Esophagus muscularis mucosa (tissue), 4 donors: ENCODE data around the gene TMEM50A.
"Not testable (repeated sequence)": the region's sequence is repeated elsewhere in the genome, so short reads cannot be mapped to it uniquely, and the experiment has no call there.

Experiments used
- EP300 ChIP-seq: sonication (generic); formaldehyde crosslinking; IDR thresholded peaks from one replicate; pipeline ENCODE4 v1.6.1; 2017; ENCODE audit warnings: antibody characterized with exemption
- POLR2A ChIP-seq: fragments of 450-650 bp; IDR thresholded peaks from one replicate; pipeline ENCODE4 v1.6.1; 2017; ENCODE audit warnings: antibody characterized with exemption, moderate library complexity, mild to moderate bottlenecking, low read depth
- POLR2AphosphoS5 ChIP-seq, 2 donors: sonication (generic); formaldehyde crosslinking; IDR thresholded peaks; one replicate each; pipeline ENCODE4 v1.6.1; 2017; ENCODE audit warnings: antibody characterized with exemption in 2 of 2
- TF ChIP-seq, protein P1 (sequence below), 3 experiments: fragments of 200-600 bp in 2 of 3; fragments of 450-650 bp in 1 of 3; sonication (generic) in 2 of 3; IDR thresholded peaks; one replicate each; pipeline ENCODE4 v1.5.1; 2017 to 2019; ENCODE audit warnings: antibody characterized with exemption in 3 of 3, mild to moderate bottlenecking in 2 of 3, moderate library complexity in 1 of 3

DNA sequence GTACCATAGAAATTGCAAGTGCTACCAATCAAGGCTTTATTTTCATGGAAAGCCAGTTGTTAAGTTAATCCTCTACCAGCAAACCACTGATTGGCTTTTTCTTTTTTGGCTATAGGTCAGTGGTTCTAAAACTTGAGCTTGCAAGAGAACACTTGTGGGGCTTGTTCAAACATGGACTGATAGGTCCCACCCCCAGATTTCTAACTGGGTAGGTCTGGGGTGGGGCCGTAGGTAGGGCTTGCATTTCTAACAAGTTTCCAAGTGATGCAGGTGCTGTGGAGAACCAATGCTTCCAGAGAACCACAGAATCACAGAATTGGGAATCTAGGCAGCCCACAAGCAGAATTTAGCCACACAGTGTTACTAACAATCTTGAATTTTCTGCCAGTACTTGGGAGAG lies 45.7 kb downstream of the TMEM50A start:
- TF ChIP-seq POLR2AphosphoS5 (IDR thresholded peaks at IDR 0.05); EP300; POLR2A: not testable (repeated sequence)
- TF ChIP-seq, protein P1, sequence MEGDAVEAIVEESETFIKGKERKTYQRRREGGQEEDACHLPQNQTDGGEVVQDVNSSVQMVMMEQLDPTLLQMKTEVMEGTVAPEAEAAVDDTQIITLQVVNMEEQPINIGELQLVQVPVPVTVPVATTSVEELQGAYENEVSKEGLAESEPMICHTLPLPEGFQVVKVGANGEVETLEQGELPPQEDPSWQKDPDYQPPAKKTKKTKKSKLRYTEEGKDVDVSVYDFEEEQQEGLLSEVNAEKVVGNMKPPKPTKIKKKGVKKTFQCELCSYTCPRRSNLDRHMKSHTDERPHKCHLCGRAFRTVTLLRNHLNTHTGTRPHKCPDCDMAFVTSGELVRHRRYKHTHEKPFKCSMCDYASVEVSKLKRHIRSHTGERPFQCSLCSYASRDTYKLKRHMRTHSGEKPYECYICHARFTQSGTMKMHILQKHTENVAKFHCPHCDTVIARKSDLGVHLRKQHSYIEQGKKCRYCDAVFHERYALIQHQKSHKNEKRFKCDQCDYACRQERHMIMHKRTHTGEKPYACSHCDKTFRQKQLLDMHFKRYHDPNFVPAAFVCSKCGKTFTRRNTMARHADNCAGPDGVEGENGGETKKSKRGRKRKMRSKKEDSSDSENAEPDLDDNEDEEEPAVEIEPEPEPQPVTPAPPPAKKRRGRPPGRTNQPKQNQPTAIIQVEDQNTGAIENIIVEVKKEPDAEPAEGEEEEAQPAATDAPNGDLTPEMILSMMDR (IDR thresholded peaks at IDR 0.05), result not testable (repeated sequence)
